GM21723 (cell line): Measurements from ENCODE around the gene YARS2.
A peak's percentile ranks its signal among the peaks of the same experiment; 100 is the strongest.

Experiments used
- ATAC-seq: cut with Tn5 transposase; IDR thresholded peaks from one replicate; pipeline ENCODE4 v1.9.1; 2021; ENCODE audit warnings: mild to moderate bottlenecking, moderate library complexity; ENCODE audit not compliant: unreplicated experiment

The YARS2 gene

DNA sequence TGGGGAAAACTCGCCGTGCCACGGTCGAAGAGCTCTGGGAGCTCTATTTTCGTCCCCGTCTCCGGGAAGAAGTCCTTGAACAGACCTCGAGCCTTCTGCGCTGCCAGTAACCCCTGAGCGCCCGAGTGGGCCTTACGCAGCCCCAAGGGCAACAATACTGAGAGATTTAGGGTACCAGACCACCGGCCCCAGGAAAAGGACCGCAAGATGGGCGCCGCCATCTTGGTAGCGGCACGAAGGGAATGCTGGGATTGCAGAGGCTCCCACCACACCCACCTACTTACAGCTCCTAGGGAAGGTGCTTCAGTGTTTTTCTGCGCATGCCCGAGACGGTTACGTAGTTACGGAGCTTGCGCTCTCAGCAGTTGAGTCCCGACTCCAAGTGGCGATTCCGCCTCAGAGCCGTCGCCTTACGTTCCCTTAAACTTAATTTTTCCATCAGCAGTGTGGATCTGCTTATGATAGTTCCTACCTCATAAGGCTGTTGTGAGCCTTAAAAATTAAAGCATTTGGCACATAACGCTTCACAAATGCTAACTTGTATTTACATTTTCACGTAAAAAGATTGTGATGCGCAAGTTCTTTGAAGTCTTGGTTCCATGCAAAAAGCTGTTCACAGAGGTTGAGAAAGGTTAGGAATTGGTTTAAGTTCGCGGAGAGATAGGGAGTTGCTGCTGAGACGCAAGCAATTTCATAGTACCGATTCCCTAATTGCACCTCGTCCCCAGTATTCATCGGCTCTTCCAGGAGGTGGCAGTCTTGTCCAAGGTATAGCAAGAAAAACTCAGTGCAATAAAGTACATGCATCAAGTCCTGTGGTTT lies at the start of gene YARS2:
TSS of gene YARS2 (minus strand) at position 244 of the 822 bp plus-strand sequence. CDS start at position 221, 23 bp downstream.
- ATAC-seq: peak; percentile 91

GRCh38 chr12:32804301-32804700 lies 48.6 kb upstream of the YARS2 start:
- ATAC-seq: no peak

GRCh38 chr12:32801269-32801980 lies 45.7 kb upstream of the YARS2 start:
- no peak for ATAC-seq

DNA sequence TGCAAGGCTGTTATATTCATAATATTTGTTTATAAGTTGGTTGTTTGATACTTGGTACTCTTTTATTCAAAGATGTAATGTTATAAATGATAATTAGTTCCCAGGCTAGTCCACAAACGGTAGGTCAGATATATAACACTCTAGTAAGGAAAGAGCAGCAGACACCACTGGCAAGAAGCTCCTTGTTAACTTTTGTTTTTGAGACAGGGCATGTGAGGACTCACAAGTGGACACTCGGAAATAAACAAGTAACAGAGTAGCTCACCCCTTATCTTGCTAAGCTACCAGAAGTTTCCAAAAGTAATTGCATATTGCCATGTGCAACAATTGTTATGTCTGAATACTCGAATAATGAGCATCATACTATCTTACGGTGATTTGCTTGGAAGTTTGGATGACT lies 38.6 kb upstream of the YARS2 start:
- no peak for ATAC-seq

GRCh38 chr12:32789916-32790315 lies 34.2 kb upstream of the YARS2 start:
- ATAC-seq: no peak

DNA sequence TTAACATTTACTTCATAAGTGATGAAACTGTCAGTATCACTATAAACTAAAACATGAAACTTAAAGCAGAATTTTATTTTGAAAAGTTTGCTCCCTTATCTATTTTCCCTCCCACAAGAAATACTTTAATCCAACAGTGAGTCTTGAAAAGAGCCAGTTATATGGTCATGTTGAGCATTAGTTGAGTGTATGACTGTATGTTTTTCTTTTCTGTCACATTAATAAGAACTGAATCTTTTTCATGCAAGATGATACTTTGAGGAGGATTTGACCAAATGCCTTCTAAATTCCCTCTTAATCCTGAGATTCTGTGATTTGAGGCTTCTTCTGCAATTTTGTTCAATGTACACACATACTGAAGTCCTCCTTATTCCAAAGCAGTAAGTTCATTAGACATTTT lies 33.7 kb upstream of the YARS2 start:
- ATAC-seq: no peak

DNA sequence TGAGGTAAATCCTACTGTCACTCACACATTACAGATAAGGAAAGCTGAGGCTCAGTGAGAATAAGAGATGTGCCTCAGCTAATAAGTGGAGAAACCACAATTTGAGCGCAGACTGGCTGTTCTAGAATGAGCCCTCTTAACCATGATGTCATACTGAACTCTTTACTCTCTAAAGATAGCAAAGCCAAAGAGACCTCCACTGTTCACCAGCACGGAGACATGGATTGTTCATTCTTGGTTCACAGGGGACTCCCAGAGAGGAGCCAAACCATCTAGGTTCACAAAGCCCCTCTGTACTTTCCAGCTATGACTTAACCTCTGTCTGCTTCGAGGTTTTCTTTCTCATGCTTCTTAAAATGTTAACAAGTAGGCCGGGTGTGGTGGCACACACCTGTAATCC lies 32.7 kb upstream of the YARS2 start:
- ATAC-seq: no peak

DNA sequence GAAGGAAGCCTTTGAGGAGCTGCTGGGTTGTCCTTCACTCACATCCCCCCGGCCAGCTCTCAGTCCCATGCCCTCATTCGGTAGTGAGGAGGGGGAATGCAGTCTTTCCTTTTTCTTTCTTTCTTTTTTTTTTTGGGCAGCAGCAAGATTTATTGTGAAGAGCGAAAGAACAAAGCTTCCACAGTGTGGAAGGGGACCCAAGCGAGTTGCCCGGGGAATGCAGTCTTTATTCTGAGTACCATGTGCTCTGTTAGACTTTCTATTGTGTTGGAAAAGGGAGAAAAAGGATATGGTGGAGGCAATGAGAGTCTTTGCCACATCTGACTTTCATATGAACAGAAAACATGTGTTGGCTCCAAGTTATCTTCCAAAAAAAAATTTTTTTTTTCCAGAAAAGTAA lies 29.9 kb upstream of the YARS2 start:
- ATAC-seq: no peak

GRCh38 chr12:32783029-32783428 lies 27.3 kb upstream of the YARS2 start:
- ATAC-seq: no peak

- no peak for ATAC-seq
Measured at GRCh38 chr12:32780071-32780470, 24.4 kb upstream of the YARS2 start.

DNA sequence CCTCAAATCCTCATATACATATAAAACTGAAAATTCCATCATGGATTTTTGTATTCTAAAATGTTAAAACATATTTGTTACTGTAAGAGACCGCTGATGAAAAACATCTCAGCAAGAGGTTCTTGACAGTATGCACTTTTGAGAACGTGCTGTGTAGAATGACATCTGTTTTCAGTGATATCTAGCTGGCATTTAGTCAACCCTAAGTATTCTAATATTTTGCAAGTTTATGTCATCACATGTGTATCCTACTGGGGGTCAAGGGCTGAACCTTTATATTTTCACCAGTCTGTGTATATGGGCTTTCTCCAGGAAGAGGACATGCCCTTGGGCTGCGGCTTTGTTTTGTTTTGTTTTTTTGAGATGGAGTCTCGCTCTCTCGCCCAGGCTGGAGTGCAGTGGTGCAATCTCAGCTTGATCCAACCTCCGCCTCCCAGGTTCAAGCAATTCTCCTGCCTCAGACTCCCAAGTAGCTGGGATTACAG lies 22.0 kb upstream of the YARS2 start:
- ATAC-seq: no peak

DNA sequence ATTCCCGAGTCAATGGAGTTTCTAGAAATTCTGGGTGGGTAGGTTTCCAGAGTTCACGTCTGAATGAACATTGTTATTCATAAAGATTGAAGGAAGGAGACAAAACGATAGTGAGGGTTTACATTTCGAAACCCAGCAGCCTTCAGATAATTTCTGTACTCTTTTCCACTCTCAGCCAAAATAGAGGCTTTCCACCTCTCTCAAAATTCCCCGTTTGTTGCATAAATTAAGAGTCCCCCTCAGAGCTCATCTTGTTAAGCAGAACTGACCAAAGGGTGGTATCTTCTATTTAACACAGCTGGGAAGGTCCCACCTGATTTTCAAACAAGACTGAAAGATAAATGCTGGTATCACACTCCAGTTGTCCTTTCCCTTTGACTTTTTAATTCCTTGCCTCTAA lies 21.5 kb upstream of the YARS2 start:
- no peak for ATAC-seq

DNA sequence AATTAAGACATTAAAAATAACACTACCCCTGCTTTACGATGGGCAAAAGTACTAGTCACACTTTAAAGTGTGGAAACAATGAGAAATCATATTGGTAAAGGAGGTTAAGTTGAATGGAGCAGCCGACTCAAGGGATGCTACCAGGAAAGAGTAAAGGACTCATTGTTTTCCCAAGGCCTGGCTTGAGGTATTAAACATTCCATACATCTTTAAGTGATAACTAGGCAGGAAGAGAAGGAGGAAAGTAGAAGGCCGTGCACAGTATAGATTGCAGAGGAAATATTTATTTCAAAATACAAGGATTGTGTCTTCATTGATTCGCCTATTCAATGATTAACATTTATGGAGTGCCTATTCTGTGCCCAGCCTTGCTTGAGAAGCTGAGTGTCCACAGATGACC lies 20.6 kb upstream of the YARS2 start:
- no peak for ATAC-seq

DNA sequence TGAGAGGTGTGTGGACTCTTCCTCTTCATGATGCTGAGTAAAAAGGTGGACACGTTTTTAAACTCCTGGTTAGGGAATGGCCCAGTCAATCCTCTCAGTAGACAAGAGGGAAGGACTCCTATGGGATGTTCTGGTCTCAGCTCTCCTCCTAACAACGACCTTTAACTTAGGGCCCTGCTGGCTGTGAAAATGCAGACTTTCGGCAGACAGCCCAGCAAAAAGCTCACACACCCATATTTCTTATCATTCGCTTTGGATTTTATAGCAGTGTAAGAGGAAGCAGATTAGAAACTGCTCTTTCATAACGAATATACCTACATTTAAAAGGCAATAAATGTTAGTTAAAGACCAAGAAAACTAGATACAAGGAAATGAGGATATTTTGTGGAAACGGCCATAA lies 18.0 kb upstream of the YARS2 start:
- no peak for ATAC-seq

- ATAC-seq: no peak
Measured at GRCh38 chr12:32770141-32770540, 14.4 kb upstream of the YARS2 start.

- no peak for ATAC-seq
Measured at GRCh38 chr12:32768518-32768917, 12.8 kb upstream of the YARS2 start.

DNA sequence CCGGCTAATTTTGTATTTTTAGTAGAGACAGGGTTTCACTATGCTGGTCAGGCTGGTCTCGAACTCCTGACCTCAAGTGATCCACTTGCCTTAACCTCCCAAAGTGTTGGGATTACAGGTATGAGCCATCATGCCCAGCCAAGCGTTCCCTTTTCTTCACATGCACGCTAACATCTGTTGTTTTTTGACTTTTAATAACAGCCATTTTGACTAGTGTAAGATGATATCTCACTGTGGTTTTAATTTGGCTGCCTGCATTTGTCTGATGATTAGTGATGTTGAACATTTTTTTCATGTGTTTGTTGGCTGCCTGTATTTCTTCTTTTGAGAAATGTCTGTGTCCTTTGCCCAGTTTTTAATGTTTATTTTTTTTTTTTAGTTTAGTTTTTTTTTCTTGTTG lies 10.2 kb upstream of the YARS2 start:
- no peak for ATAC-seq

GRCh38 chr12:32761716-32762115 lies 6.0 kb upstream of the YARS2 start:
- ATAC-seq: no peak

GRCh38 chr12:32757157-32757556 lies 1.5 kb upstream of the YARS2 start:
- ATAC-seq: no peak

DNA sequence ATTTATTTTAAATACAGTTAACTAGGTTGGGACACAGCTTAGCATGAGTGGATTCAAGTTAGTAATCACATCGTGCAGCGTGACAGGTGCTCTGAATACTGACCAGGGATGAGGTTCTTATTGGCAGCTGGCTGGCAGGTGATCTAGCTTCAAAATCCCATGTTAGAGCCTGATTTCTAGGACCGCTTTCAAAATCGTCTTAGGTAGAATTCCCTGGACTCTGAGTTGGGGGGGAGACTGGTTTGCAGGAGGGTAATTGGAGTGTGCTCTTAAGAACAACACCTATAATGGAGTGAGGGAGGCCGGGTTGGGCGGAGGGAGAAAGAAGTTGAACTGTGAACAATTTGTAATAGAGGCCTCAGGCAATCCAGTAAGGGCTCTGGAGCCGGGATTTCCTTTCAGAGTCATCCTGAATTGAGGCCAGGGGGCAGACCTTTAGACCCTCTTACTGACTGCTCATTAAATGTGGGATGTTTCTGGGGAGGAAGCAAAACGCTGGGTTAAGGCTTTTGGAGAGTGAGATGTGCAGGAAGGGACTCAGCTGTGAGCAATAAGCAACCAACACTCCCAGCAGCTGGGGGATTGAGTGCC lies 874 bp upstream of the YARS2 start:
- ATAC-seq: no peak

- ATAC-seq: peak; percentile 77
Measured at GRCh38 chr12:32755051-32755653, 545 bp downstream of the YARS2 start.
